HG03432 (cell line): ENCODE data around the gene ATP2B1.
"Not testable (repeated sequence)": the region's sequence is repeated elsewhere in the genome, so short reads cannot be mapped to it uniquely, and the experiment has no call there.

Experiments
- ATAC-seq: cut with Tn5 transposase; IDR thresholded peaks from one replicate; pipeline ENCODE4 v1.9.1; 2021; ENCODE audit warnings: mild to moderate bottlenecking, moderate library complexity; ENCODE audit not compliant: unreplicated experiment

Gene ATP2B1

DNA sequence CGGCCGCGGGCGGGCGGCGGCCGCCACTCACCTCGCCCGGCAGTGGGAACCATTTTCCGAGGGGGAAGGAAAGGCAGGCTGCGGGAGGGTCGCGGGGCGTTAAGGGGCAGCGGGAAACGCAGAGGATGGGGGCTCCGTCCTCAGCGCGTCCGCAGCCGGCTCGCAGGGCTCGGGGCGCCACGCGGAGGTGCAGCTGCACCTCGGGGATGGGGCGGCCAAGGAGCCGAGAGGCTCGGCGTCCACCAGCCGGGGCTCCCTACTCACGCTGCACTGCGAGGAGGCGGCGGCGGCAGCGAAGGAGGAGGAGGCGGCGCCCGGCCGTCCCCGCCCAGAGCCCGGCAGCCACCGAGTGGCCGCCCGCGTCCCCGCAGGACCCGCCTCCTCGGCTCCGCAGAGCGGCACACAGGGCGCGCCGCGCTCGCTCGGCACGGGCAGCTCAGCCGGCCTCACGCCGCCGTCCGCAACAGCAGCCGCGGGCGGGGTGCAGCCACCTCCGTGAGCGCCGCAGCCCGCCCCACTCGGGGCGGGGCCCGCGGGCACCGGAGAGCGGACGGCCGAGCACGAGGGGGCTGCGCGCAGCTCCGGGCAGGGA is at the start of gene ATP2B1:
ATP2B1 (minus strand) TSS at position 274 of the 592 bp plus-strand sequence. CDS start 52,952 bp downstream, outside the sequence.
- ATAC-seq: peak; percentile 62

DNA sequence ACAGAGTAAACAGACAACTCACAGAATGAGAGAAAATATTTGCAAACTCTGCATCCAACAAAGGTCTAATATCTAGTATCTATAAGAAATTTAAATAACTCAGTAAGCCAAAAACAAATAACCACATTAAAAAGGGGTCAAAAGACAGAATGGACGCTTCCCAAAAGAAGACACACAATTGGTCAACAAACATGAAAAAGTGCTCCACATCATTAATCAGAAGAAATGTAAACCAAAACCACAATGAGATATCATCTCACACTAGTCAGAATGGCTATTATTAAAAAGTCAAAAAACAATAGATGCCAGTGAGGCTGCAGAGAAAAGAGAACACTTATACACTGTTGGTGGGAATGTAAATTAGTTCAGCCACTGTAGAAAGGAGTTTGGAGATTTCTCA is 49.3 kb upstream of the ATP2B1 start:
- not testable (repeated sequence) for ATAC-seq

DNA sequence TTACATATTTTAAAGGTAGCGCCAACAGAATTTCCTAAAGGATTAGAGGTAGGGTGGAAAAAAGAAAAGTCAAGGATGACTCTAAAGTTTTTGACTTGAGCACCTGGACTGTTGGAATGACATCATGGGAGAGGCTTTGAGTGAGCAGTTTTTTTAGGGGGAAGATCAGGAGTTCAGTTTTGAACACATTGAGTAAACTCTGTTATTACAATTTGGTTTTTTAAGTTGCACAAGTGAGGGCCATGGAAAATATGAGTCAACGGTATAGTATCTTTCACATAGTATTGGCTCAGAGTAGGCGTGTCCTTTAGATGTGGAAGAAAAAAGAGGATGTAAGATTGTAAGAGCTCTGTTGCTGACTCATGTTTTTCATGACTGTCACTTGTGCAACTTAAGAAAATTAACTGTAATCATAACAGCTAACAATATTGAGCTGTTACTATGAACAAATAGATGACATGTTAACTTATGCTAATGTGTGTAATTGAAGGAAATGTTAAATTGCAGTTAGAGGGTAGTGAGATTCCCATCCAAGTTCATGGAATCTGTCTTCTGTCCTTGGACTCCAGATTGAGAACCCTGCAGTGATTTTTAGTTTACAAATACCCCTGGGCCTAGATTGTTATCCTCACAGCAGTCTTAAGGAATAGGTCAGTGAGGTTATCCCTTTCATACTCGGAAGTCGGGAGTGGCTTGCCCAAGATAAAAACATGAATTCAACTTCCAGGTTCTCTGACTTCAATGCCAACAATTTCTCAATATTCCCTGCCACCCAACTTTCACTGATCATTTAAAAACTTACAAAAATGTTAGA is 48.2 kb upstream of the ATP2B1 start:
- ATAC-seq: peak; percentile 95

DNA sequence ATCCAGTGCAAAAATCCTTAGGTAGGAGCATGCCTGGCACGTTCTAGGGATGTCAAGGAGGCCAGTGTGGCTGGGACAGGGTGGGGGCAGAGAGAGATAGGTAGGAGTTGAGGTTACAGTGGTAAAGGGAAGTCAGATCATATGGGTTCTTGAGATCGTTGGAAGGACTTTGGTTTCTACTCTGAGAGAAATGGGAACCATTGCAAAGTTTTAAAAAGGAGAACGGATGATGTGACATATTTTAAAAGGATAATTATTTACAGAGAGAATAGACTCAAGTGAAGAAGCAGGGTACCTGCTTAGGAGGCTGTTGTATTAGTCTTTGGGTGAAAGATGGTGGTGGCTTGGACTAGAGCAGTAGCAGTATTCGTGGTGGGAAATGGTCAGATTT is 47.6 kb upstream of the ATP2B1 start:
- ATAC-seq: peak; percentile 5

DNA sequence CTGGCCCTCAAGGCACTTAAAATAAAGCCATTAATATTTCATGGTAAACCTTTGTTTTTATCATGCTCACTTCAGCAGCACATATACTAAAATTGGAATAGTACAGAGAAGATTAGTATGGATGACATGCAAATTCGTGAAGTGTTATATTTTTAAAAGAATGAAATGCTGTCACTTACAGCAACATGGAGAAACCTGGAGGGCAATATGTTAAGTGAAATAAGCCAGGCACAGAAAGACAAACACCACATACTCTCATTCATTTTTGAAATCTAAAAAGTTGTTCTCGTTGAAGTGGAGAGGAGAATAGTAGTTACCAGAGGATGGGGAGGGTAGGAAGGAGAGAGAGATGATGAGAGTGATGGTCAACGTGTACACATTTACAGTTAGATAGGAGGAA is 45.4 kb upstream of the ATP2B1 start:
- no peak for ATAC-seq

DNA sequence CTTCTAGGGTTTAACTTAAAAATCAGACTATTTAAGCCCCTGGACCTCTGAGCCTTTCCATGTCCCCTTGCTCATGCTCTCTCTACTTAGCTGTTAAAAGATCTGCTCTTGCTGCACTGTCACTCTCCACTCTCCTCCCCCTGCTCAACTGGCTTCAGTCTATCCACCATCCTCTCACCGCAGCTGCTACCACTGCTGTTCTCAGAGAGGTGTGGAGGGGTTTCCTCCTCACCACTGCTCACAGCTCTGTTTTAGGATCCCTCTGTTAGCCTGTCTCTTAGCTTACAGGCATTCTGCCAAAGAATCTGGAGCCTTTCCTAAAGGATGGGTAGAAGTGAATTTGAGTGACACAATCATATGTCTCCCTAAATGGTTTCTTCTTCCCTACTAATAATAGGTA is 43.7 kb upstream of the ATP2B1 start:
- ATAC-seq: peak; percentile 29

DNA sequence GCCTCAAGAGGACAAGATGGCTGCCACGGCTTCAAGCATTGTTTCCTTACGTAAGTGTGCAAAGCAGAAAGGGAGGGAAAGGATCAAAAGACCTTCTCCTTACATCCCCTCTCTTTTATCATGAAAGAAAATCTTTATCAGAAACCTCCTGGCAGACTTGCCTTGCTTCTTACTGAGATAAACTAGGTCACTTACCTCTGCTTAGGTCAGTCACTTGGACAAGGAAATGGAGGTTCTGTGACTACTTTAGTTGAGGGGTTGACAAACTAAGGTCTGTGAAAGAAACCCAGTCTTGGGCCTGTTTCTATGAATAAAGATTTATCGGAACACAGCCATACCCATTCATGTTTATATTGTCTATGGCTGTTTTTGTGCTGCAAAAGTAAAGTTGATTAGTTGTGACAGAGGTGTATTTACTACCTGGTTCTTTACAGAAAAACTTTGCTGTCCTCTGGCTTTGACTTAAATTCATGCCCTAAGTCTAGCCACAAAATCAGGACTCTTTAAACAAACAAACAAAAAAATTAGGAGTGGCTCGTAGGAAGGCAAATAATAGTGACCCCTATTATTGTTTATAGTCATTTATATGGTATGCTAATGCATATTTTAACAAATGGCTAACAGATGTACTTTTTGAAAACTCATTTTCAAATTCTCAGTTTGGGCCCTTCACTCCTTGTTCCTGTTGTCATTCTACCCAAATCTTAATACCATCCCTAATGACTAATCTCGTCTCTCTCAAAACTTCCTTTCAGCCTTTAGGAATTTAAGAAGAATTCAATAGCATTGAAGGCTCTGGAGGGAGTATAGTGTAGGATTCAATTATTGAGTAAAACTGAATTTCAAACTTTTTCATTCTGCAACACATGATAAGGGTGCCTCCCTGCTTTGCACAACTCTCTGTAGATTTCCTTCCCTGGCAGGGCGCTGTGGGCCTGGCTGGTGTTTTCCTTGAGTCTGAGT is 42.0 kb upstream of the ATP2B1 start:
- no peak for ATAC-seq

DNA sequence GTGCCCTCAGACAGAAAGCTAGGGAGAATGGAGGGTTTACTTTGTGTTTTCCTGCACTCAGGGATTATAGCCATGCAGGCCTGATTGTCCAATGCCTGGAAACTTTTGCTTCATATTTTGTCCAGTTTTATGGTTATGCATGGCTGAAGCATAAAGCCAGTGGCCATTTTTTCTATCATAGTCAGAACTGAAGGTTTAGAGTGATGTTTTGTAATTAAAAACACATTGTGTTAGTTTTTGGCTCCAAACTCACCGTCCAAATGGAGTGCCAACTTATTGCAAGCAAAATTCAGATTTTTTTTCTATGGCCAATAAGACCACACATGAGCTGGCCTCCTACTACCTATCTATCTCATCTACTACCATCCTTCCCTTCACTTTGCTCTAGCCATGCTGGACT is 40.2 kb upstream of the ATP2B1 start:
- ATAC-seq: no peak

DNA sequence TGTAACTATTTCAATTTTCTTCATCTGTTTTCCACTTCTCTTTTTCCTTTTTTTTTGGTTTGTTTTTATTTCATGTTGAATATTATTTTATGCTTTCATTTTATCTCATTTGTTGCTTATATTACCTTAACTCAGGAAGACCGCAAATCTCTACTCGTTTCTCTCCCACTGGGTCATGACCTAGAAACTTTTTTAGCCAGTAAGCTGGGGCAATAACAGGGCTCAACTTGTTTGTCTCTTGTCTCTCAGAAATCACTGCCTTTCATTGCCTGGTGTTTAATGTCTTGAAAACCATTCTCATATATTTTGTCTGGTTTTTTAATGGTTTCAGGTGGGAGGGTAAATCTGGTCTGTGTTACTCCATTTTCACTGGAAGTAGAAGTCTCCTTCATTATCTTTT is 36.6 kb upstream of the ATP2B1 start:
- no peak for ATAC-seq

DNA sequence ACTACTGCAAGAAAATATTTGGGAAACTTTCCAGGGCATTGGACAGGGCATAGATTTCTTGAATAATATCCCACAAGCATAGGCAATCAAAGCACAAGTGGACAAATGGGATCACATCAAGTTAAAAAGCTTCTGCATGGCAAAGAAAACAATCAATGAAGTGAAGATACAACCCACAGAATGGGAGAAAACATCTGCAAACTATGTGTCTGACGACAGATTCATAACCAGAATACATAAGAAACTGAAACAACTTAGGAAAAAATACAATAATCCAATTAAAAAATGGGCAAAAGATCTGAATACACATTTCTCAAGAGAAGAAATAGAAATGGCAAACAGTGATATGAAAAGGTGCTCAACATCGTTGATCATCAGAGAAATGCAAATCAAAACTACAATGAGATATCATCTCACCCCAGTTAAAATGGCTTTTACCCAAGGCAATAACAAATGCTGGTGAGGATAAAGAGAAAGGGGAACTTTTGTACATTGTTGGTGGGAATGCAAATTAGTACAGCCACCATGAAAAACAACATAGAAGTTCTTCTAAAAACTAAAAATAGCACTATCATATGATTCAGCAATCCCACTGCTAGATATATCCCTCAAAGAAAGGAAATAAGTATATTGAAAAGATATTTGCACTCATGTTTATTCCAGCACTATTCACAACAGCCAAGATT is 33.8 kb upstream of the ATP2B1 start:
- no peak for ATAC-seq

DNA sequence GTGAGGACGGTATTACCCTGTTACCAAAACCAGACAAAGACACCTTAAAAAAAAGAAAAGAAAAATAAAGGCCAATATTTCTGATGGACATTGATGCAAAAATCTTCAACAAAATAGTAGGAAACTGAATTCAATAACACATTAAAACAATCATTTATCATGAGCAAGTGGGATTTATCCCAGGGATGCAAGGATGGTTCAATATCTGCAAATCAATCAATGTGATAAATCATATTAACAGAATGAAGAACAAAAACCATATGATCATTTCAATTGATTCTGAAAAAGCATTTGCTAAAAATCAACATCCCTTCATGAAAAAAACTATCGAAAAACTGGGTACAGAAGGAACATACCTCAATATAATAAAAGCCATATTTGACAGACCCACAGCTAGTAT is 32.3 kb upstream of the ATP2B1 start:
- ATAC-seq: no peak

DNA sequence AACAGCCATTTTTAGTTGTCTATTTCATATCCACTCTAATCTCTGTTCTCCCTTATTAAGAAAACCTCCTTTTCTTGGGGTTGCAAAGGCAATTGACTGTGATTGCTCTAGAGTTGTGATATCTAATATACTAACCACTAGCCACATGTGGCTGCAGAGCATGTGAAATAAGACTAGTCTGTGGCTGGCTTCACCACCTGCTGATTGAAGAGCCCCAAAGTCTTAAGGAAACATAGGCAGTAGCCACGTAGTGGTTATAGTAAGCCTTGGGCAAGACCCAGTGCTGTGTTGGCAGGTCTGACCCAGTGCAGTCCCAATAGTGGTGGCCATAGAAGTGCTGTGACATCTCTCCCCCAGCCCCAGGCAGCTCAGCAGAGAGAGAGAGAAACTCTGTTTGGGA is 28.4 kb upstream of the ATP2B1 start:
- ATAC-seq: no peak

DNA sequence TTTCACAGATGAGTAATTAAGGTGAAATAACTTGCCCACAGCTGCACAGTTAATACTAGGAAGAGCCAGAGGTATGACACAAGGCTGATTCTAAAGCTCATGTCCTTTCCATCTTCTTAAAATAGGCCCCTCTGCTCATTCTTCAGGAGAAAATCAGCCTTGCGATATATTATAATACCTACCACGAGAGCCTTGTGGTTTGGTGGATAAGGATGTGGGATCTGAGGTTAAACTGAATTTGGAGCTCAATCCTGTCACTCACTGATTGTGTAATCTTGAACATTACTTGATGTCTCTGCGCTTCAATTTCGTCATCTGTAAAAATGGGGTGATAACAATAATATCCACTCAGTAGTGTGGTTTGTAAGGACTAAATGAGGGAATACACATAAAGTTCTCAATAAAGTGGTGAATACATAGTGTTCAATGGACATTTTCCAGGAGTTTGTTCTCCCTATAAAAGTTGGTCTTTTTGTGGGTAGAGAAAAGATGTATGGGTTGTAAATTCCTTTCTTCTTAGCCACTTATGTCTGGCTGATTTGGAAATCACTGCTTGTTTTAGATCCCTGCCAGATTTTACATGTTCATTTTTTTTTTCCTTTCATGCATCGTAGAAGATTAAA is 25.1 kb upstream of the ATP2B1 start:
- ATAC-seq: no peak

DNA sequence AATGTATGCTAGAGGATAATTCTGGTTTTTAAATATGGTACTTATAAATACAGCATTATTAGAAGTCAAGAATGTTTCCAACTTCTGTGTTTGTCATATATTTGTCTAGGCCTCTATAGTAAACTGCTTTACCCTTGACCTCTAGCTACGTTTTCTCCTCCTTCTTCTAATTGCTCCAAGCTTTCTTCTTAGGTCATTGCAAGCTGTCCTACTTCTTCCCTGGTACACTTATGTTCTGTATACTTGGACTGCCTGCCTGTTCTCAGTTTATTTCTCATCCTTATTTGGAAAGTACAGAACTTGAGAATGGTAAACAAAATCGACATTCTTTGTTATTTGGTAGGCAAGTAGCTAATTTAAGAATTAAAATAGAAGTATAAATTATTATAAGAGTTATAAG is 23.9 kb upstream of the ATP2B1 start:
- no peak for ATAC-seq

DNA sequence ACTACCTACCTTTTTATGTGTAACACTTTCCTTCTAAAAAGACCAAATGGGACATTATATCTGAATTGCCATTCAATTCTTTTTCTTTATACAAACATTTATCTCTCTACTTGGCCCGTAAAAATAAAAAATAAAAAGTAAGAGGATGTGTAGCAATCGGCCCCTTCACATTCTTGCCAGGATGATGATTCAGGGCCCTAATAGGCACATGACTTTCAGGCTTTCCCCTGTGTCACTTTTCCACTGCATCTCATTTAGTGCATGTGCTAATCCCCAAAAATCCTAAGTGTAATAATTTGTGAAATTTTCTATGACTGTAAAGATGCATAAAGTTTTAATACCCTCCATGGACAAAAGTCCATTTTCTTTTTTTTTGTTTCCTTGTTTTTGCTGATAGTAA is 23.0 kb upstream of the ATP2B1 start:
- ATAC-seq: no peak

DNA sequence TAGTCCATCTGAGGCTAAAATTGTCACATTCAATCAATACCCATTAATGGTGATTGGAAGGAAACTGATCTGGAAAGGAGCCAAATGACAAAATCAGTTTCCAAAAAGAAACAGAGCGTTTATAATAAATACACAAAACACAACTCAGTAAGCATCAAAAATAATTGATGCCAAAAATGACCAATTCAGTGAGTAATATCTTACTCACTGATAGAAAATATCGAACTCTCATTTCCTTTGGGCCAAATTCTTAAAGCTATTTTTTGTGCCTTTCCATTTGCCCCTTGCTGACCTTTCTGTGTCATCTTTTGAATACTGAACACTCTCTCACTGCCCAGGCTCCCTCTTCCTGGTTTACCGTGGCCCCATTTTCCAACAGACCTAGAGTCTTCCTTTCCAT is 22.5 kb upstream of the ATP2B1 start:
- no peak for ATAC-seq

DNA sequence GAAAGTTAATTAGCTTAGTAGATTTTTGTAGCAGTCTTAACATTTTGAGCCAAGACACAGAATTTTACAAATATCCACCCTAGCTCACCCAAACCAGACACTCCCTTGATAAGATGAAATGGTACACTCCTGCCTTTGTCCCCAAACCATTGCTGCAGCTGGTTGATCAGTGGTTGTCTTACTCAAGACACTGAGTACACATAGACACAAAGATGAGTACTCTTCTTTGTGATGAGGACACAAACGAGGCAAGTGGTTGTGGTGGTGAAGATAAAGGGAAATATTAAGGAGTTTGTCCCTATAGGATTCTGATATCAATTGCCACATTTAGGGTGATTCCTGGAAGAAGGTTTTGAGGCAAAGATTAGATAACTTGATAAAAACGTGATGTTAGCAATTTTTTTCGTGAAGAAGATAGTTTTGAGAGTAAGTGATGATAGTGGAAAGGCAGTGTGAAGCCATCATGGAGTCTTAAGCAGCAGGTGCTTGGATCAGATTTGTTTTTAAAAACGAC is 21.4 kb upstream of the ATP2B1 start:
- ATAC-seq: no peak

DNA sequence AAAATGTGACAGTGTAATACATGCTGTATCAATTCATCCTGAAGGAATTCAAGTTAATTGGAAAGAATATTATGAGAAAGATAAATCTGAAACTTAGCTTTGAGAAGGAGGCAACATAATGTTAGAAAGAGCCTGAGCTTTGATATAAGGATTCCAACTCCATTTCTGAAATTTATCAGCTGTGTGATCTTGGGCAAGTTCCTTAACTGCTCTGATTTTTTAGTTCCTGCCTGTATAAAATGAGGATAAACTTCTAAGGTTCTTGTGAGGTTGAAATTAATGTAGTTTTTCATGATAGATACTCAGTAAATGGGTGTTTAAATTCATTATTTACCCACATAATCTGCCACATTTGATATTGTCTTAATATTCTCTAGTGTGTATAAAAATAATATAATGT is 14.6 kb upstream of the ATP2B1 start:
- no peak for ATAC-seq

DNA sequence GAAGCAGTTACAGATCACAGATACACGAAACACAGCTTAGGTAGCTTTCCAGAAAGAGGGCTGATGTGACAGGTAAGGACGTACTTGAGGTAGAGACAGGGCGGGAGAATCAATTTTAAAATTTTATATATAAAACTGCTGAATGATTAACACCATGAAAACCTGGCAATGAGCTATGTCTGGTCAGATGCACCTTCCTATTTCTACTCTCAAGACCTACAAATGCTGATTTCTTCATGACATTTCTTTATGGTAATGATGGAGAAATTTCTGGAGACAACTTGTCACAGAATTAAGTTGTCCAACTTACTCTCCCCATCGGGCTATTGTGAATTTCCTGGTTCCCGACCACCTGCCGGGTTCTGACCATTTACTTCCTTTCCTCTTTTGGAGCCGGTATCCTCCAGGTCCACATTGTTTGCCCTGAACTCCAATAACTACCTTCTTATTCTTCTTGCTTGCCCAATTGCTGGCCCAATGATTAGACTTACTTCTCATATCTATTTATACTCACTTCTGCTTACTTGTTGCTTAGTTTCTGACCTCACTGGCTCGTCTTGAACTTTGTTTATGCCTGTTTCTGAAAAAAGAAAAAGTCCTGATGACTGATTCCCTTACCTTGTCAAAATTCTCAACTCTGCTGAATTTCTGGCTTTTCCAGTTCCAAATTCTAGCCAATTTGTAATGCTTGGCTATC is 12.8 kb upstream of the ATP2B1 start:
- ATAC-seq: peak; percentile 94
